GM18867 (cell line): ENCODE results near the gene SPAG16.
"Not testable (repeated sequence)": the region's sequence is repeated elsewhere in the genome, so short reads cannot be mapped to it uniquely, and the experiment has no call there.

Experiments used
- ATAC-seq: cut with Tn5 transposase; IDR thresholded peaks from one replicate; pipeline ENCODE4 v1.9.1; 2021; ENCODE audit warnings: mild to moderate bottlenecking, moderate library complexity; ENCODE audit not compliant: unreplicated experiment

Gene SPAG16

GRCh38 chr2:213407027-213407426 lies 122.8 kb downstream of the SPAG16 start:
- not testable (repeated sequence) for ATAC-seq

DNA sequence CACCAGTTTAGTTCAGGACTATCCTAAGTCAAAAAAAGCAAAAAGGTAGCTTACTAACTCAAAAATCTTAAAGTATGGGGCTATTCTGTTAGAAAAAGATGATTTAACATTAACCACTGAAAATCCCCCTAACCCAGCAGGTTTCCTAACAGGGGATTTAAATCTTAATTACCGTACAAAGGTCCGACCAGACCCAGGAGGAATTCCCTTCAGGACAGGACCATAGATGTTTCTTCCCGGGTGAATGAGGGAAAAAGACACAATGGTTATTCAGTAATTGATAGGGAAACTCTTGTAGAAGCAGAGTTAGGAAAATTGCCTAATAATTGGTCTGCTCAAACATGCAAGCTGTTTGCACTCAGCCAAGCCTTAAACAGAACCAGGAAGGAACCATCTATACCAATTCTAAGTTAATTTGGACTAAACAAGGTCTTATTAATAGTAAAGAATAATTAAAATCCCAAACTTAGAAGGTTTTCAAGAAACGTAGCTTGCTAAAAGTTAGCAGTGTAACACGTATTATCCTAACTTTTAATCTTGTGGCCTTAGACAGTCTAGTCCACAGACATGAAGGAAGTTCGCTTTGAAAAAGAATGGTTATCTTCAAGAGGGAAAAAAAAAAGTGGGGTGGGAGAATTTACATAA lies 124.3 kb downstream of the SPAG16 start:
- not testable (repeated sequence) for ATAC-seq

GRCh38 chr2:213410687-213411086 lies 126.4 kb downstream of the SPAG16 start:
- not testable (repeated sequence) for ATAC-seq

GRCh38 chr2:213411582-213412289 lies 127.5 kb downstream of the SPAG16 start:
- no peak for ATAC-seq

DNA sequence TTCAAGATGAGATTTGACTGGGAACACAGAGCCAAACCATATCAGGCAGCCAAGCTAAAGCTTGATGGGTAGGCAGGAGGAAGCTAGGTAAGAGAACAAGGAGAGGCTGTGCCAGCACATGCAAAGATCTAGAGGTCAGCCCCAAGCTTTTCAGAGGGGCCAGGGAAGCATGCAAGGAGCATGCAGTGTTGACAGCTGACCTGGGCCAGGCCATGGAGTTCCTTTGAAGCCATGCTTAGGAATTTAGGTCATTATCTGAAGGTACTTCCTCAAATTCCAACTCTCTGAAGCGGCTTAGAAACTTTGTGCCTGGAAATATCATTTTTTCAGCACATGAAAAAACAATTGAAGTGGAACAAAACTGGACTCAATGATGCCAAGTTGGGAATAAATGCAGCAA lies 130.8 kb downstream of the SPAG16 start:
- no peak for ATAC-seq

- no peak for ATAC-seq
These were observed 132.6 kb downstream of the SPAG16 start for GRCh38 chr2:213416832-213417231.

DNA sequence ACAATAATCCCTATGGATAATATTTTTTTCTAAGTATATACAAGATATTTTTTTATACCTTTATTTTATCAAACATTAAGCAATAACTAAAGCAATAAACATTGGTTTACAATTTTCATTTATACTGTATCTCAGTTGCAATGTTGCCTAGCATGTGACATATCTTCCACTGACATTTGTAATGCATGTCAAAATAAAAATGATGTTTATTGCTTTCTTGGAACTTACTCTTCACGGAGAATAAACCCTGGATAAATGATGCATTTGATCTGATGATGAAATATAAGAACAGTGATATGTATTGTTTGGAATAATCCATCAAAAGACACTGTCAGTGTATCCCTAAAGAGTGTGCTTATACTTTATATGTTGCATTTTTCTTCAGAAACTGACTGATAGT lies 135.7 kb downstream of the SPAG16 start:
- no peak for ATAC-seq

DNA sequence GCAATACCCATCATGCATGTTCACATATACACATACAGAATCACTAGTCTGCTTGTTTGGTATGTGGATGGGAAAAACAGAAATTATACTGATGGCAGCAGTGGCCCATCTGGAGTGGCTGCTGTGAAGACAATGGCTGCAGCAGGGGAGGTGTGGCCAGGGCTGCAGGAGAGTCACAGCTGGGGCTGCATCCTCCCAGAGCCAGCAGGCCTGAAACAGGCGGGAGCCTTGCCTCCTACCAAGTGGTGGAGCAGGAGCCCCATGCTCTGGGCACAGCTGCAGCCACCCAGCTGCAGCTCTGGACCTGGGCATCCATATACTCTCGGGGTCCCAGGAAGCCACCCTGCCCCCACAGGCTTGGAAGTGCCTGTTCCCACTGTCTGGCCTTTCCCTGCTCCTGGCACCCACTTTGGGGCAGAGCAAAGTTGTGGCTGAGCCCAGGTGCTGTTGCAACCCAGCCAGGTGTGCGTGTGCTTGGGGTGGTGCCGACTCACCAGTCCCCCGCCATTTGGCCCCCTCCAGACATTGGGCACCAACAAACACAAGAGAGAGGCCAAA lies 136.6 kb downstream of the SPAG16 start:
- no peak for ATAC-seq

DNA sequence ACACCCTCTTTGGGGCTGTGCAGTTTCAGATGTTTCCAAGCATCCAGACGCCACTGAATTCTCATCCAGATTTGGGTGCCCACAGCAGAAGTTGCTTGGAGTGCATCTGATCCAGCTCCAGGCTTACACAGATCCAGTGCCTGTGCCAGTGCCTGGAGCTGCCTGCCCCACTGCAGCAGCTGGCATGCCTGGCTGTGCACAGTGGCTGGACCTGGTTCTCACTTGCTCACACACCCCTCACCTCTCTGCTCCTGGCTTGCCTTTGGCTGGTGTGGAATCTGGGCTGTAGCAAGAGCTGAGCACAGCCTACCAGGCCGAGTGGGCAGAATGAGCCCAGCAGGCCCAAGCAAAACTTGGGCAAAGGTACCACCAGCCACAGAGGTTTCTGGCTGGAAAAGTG lies 137.9 kb downstream of the SPAG16 start:
- ATAC-seq: no peak

DNA sequence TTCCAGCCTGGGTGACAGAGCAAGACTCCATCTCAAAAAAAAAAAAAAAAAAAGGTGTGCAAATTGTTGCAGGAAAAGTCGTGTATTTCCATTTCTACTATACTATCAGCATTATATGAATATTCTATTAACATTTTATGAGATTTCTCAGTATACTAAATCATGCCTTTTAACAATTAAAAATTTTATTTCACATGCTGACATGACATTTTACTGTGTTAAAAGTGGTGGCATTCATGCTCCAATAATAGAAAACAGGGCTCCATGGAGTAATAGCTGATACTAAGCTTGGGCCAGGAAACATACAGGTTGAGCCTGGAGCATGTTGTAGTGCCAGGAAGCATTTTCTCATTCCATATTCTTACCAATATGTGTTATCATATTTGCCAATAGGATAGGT lies 141.4 kb downstream of the SPAG16 start:
- no peak for ATAC-seq

- ATAC-seq: no peak
These were observed 145.3 kb downstream of the SPAG16 start for GRCh38 chr2:213429516-213429915.

GRCh38 chr2:213443921-213444320 lies 159.7 kb downstream of the SPAG16 start:
- no peak for ATAC-seq

DNA sequence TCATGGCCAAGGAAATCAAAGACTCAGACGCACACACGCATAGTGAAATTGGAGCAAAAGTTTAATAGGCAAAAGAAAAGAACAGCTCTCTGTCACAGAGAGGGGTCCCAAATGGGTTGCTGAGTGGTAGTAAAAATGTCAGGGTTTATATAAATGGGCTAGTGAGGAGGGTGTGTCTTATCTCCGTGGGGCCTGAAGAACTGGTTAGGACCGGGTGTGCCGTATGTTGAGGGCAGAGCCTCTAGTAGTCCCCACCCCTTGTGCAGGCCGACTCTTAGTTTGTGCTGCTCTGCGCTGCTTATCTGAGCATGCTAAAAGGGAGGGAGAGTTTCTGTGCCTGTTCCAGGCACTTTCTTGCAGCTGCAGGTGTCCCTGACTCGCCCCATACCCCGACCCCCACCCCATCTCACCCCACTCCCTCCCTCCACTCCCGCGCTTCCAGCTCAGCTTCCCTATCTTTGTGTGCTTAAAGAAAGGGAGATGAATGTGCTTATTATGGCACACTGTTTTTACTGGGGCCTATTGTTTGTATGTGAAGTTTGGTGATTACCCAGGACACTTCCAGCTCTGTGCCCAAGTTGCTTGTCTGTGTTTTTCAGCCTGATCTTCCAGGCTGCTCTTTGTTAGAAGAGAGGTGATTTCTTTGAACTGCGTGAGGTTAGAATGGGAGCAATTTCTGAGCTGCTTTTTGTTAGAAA lies 167.4 kb downstream of the SPAG16 start:
- ATAC-seq: no peak

- ATAC-seq: no peak
These were observed 171.2 kb downstream of the SPAG16 start for GRCh38 chr2:213455316-213456008.

GRCh38 chr2:213475433-213475832 lies 191.2 kb downstream of the SPAG16 start:
- ATAC-seq: no peak

DNA sequence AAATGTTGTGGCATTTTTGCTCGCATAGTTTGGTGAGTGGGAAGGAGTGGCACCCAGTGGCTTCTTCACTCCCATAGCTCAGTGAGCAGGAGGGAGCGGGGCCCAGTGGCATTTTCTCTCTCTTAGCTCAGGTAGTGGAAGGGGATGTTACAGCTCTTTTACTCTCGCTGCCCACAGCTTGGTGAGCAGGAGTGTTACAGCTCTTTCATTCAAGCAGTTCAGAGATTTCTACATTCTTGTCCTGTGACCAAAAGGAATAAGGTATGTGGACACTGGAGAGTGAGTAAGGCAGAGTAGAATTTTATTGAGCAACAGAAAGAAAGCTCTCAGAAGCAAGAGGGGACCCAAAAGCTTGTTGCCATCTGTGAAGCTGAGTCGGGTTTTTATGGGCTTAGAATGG lies 192.4 kb downstream of the SPAG16 start:
- ATAC-seq: no peak

GRCh38 chr2:213490087-213490486 lies 205.8 kb downstream of the SPAG16 start:
- no peak for ATAC-seq

GRCh38 chr2:213491376-213491775 lies 207.1 kb downstream of the SPAG16 start:
- ATAC-seq: no peak

- ATAC-seq: no peak
These were observed 212.0 kb downstream of the SPAG16 start for GRCh38 chr2:213496226-213496625.

DNA sequence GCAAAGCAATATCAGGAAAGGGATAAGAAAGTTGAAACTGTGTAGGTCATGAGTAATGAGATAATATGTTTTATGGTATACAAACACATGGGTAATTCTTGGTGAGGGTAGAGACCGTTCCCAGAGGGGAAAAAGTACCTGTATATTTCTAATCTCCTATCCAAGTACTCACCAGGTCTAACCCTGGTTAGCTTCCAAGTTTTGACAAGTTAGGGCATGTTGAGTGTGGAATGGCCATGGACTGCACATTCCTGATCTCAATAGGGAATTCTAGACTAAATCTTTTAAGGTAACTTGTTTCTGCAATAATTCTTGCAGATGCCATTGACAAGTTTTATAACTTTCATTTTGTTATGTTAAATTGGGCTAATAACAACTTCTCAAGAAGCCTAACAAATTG lies 216.6 kb downstream of the SPAG16 start:
- ATAC-seq: no peak

DNA sequence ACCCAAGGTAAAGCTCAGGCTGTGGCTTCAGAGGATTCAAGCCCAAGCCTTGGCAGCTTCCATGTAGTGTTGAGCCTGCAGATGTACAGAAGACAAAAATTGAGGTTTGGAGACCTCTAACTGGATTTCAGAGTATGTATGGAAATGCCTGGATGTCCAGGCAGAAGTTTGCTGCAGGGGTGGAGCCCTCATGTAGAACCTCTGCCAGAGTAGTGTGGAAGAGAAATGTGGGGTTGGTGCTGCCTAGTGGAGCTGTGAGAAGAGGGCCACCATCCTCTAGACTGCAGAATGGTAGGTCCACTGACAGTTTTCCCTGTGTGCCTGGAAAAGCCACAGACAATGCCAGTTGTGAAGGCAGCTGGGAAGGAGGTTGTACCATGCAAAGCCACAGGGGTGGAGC lies 239.9 kb downstream of the SPAG16 start:
- ATAC-seq: no peak
